ENCODE results near the gene CDK14.

CDK14 gene

DNA sequence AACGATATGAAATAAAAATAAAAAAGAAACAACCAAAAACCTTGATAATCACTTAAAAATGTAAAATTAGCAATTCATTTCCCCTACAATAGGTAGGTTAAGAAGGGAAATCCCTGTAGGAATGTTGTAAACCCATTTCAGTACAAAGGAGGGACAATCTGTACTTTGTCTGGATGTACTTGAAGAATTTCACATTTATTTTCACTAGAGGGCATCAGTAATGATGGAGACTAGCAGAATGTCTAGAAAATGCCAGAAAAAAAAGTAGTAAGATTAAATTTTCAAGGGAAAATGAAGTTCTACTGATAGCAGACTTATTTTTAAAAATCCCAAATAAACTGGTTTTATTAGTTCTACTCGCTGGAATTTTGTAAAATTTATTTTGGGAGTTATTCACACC, 459.1 kb downstream of the CDK14 start:
- DNase-seq (ENCODE audit: low read depth) = no peak

- DNase-seq (ENCODE audit: low read depth) = no peak
Observed at GRCh38 chr7:91062713-91063112, 466.6 kb downstream of the CDK14 start.

DNA sequence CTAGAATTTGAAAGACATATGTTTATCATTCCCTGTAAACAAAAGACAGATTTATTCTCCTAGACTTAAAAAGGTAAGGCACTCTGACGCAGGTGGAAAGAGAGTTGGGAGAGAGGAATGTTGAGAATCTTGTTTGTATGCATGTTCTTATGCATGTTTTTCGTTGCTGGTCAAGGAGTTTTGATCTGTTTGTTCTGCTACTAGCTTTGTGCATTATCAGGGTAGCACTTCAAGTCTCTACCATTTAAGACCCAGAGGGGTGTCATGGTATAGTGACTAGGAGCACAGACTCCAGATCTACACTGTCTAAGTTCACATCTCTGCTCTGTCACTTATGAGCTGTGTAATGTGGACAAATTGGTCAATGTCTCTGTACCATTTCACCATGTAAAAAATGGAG, 467.9 kb downstream of the CDK14 start:
- no peak for DNase-seq (ENCODE audit: low read depth)

- DNase-seq (ENCODE audit: low read depth) = no peak
Observed at GRCh38 chr7:91064938-91065337, 468.8 kb downstream of the CDK14 start.

DNA sequence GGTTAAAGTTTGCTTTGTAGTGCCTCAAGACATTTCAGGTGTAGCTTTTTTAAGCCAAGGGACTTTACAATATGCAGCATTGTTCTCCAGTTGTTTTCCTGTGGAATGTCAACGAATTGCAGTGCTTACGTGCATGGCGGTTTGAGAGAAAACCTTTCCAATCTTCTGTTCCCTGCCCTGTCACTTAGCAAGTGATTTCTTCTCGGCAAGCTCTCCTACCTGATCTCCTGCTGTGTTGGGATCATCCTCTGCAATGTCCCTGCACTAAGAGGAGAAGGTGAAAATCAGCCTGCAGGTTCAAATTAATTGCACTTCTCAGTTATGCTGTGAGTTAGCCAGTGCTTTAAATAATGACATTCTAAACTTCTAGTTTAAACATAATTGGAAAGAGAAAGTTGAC, 470.5 kb downstream of the CDK14 start:
- no peak for DNase-seq (ENCODE audit: low read depth)

- no peak for DNase-seq (ENCODE audit: low read depth)
Observed at GRCh38 chr7:91067242-91067641, 471.1 kb downstream of the CDK14 start.

GRCh38 chr7:91068136-91068795, 472.1 kb downstream of the CDK14 start:
- DNase-seq (ENCODE audit: low read depth) = no peak

DNA sequence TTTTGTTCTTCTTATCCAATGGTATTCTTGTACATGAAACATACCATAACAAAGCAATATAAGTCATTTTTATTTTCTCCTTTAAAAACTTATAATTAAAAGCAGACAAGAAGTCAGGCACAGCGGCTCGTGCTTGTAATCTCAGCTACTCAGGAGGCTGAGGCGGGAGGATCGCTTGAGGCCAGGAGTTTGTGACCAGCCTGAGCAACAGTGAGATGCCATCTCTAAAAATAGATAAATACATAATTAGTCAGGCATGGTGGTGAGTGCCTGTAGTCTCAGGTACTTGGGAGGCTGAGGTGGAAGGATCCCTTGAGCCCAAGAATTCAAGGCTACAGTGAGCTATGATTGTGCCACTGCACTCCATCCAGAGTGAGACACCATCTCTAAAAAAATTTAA, 473.0 kb downstream of the CDK14 start:
- no peak for DNase-seq (ENCODE audit: low read depth)

DNA sequence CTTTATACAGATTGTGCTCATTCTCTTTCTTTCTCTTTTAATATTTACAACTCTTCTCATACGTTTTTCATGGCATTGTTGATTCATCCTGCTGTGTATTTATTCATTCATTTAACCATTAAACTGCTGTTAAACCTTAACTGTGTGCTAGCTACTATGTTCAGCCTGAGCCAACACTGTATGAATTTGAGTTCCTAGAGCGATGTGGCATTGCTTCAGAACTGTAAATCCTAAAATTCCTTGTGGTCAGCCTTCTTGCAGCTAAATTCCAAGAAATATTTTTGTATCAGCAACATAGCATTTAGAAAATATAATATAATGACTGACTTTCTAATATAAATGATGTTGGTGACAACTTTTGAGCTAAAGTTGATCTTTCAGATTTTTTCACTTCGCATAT, 483.4 kb downstream of the CDK14 start:
- no peak for DNase-seq (ENCODE audit: low read depth)

- DNase-seq (ENCODE audit: low read depth) = no peak
Observed at GRCh38 chr7:91080351-91080750, 484.2 kb downstream of the CDK14 start.

GRCh38 chr7:91082038-91082437, 485.9 kb downstream of the CDK14 start:
- DNase-seq (ENCODE audit: low read depth) = no peak

GRCh38 chr7:91082852-91083495, 486.9 kb downstream of the CDK14 start:
- no peak for DNase-seq (ENCODE audit: low read depth)

GRCh38 chr7:91083855-91084644, 487.9 kb downstream of the CDK14 start:
- DNase-seq (ENCODE audit: low read depth) = no peak

DNA sequence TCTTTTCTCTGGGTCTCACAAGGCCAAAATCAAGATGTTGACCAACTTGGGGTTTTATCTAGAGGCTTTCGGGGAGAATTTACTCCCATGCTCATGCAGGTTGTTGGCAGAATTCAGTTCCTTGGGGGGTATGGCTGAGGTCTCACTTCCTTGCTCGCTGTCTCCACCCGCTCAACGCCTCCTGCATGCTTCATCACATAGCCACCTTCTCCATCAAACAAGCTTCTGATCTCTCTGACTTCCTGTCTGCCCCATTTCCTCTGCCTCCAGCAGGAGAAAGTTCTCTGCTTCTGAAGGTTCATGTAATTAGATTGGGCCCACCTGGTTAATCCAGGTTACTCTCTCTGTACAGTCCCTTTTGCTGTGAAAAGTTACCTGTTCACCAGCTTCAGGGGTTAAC, 489.1 kb downstream of the CDK14 start:
- no peak for DNase-seq (ENCODE audit: low read depth)

- no peak for DNase-seq (ENCODE audit: low read depth)
Observed at GRCh38 chr7:91086200-91086599, 490.1 kb downstream of the CDK14 start.

DNA sequence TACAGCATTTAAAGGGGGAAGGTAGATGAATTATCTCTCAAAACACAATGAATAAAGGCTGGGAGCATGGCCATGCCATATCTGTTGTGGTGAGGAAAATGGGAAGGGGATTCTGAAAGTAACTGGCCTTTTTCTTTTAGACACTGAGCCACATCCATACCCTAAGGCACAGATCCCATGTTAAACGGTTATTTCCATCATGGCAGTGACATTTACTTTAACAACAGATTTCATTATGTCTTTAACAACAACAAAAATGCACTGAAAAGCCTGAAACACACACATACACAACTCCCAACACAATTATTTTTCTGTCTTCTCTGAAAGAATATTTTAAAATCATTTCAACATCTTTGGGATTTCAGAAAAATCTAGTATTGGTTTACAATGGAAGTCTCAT, 492.0 kb downstream of the CDK14 start:
- DNase-seq (ENCODE audit: low read depth) = no peak

GRCh38 chr7:91088691-91089090, 492.6 kb downstream of the CDK14 start:
- no peak for DNase-seq (ENCODE audit: low read depth)

DNA sequence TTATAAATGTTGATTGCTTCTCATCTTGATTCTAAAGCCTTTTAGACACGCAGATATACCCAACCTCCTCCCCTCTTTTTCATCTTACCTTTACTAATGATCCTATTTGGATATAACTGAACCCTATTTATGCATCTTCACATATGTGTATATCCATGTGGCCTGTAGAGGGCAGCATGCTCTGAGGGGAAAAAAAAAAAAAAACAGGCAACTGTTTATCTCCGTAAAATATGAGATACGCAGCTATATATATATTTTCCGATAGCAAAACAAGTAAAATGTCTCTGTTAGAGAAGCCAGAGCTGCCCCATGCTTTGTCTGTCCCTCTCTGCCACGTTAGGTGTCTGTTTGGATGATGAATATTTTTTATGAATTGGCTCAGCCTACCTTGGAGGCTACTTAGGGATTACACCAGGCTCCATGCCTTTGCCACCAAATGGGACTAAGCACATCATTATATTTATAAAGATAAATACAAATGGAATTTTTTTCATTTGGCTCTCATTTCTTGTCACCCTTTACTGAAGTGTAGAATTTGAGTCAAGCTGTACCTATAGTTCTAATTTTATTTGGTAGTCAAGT, 493.4 kb downstream of the CDK14 start:
- no peak for DNase-seq (ENCODE audit: low read depth)

DNA sequence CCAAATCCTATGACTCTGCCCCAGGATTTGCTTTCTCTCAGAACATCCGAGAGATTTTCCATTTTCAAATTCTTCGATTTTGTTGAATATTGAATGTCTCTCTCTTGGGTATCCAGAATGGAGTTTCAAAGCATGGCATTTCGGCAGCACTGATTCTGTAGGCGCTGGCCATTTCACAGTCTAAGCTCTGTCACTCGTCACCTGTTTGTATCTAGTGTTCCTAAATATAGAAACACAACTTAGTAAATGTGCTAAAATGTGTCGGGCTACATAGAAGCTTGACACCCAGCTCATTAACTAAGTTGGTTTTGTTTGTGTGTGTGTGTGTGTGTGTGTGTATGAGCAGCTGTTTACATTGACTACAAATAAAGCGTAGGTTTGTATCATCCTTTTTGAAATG, 494.6 kb downstream of the CDK14 start:
- no peak for DNase-seq (ENCODE audit: low read depth)

DNA sequence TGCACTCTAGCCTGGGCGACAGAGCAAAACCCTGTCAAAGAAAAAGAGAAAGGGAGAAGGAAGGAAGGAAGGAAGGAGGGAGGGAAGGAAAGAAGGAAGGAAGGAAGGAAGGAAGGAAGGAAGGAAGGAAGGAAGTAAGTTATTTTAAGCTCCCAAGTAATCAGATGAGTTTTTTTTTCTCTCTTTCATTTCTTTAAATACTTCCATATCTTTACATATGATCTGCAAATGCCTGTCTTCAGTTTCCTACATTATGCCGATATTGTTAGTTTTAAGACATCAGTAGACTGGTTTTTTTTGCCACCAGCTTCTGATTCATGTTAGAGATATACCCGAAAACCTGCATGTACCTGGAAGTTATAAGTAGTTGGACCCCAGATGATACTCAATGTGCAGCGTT, 495.5 kb downstream of the CDK14 start:
- DNase-seq (ENCODE audit: low read depth) = no peak

DNA sequence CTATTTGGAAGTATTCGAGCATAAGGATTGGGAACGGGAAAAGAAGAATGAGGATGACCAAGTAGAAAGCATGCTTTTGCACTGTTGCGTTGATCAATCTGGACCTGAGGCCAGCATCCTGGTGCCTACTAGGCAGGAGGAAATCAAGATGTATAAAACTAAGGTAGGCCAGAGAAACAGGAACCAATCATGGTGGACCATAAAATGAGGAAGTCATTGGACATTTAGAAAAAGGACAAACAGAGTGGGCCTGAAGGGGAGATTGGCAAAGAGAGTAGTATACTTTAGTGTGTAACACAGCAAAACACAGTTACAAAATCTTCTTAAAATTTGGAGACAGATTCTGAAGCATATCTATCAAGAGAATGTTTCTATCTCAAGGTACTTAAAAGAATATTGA, 497.1 kb downstream of the CDK14 start:
- no peak for DNase-seq (ENCODE audit: low read depth)

GRCh38 chr7:91098566-91098965, 502.4 kb downstream of the CDK14 start:
- DNase-seq (ENCODE audit: low read depth) = no peak

GRCh38 chr7:91103363-91103762, 507.2 kb downstream of the CDK14 start:
- DNase-seq (ENCODE audit: low read depth) = no peak

Data from stimulated activated CD8-positive, alpha-beta memory T cell treated with anti-CD3 and anti-CD28 coated beads, Interleukin-12 subunit alpha, Interleukin-12 subunit beta, amount 100 ng/mL, for 4 hours (primary cell).